Bronchial epithelial cell (primary cell): ENCODE measurements around the gene C3orf52. TPM values are rescaled to one million over a fixed set of nuclear protein-coding genes. Genes with fewer than 3 reads are reported as not detected.

ENCODE experiments used
- DNase-seq: peaks from one replicate; pipeline ENCODE4 v3.0.0-alpha.2; 2010; ENCODE audit warnings: low read depth
- FAIRE-seq: peaks from 2 replicates; lab custom pipeline; 2011; peaks lifted over from hg19 to GRCh38; lab: Jason Lieb, UNC
- H3K27me3 ChIP-seq: 2 replicates; pipeline ENCODE4 v1.5.1; 2011; ENCODE audit warnings: low read length; ENCODE audit not compliant: control insufficient read depth, insufficient read depth
- H3K36me3 ChIP-seq: 2 replicates; pipeline ENCODE4 v1.5.1; 2011; ENCODE audit warnings: low read length; ENCODE audit not compliant: control insufficient read depth, insufficient read depth
- H3K4me3 ChIP-seq: 2 replicates; pipeline ENCODE4 v1.5.1; 2011; ENCODE audit warnings: mild to moderate bottlenecking, low read depth, low read length, control low read depth
- CTCF ChIP-seq: IDR thresholded peaks from 2 replicates; pipeline ENCODE4 v1.5.1; 2011; ENCODE audit warnings: mild to moderate bottlenecking, moderate library complexity, low read length, control low read depth, inconsistent platforms; ENCODE audit not compliant: insufficient read depth, severe bottlenecking
- total RNA-seq: library from RNA; depleted of rRNA; stranded (reverse); fragments of >200 nt; gene quantifications from 2 replicates; pipeline ENCODE4 v1.2.1, GENCODE V29; 2014

The C3orf52 gene
- total RNA-seq, 1 donor from 2014 or later, result 45.5 TPM

GRCh38 chr3:112109322-112109721 lies 23.1 kb downstream of the C3orf52 start:
- FAIRE-seq, result no peak
- no peak for DNase-seq
- H3K36me3 ChIP-seq, result peaks cover 19% of the 10 kb centered on the region
- no peak for TF ChIP-seq CTCF
- H3K4me3 ChIP-seq, result no peak overlapping the region
- H3K27me3 ChIP-seq, result no peaks in the 10 kb centered on the region

GRCh38 chr3:112111785-112112402 lies 25.7 kb downstream of the C3orf52 start:
- H3K27me3 ChIP-seq, result no peaks in the 10 kb centered on the region
- no peak overlapping the region for H3K4me3 ChIP-seq
- FAIRE-seq (no peak), DNase-seq (peak; percentile 72)
- peak; percentile 83 for TF ChIP-seq CTCF
- H3K36me3 ChIP-seq, result peaks cover 21% of the 10 kb centered on the region

- FAIRE-seq, result no peak
- Histone ChIP-seq H3K27me3 (no peaks in the 10 kb centered on the region), H3K36me3 (peaks cover 23% of the 10 kb centered on the region), H3K4me3 (no peak overlapping the region)
- TF ChIP-seq CTCF, result no peak
- no peak for DNase-seq
These were observed 28.5 kb downstream of the C3orf52 start for GRCh38 chr3:112114576-112115160.

GRCh38 chr3:112115161-112115739 lies 29.1 kb downstream of the C3orf52 start:
- Histone ChIP-seq H3K4me3 (no peak overlapping the region), H3K27me3 (no peaks in the 10 kb centered on the region), H3K36me3 (peaks cover 22% of the 10 kb centered on the region)
- DNase-seq, result no peak
- no peak for TF ChIP-seq CTCF
- no peak for FAIRE-seq

GRCh38 chr3:112115806-112116383 lies 29.7 kb downstream of the C3orf52 start:
- FAIRE-seq (no peak), DNase-seq (no peak)
- Histone ChIP-seq H3K4me3 (no peak overlapping the region), H3K36me3 (peaks cover 21% of the 10 kb centered on the region), H3K27me3 (no peaks in the 10 kb centered on the region)
- no peak for TF ChIP-seq CTCF
